Stimulated activated CD8-positive, alpha-beta memory T cell treated with anti-CD3 and anti-CD28 coated beads, Interleukin-4, amount 100 ng/mL, for 4 hours (primary cell): ENCODE results near the gene ZNF576.
"Not testable (repeated sequence)": the region's sequence is repeated elsewhere in the genome, so short reads cannot be mapped to it uniquely, and the experiment has no call there.

Experiments
- DNase-seq, 2 donors: peaks; one replicate each; pipeline ENCODE4 v3.0.0-alpha.2; 2020; ENCODE audit warnings: low read depth in 2 of 2, low spot score in 1 of 2

ZNF576 gene

DNA sequence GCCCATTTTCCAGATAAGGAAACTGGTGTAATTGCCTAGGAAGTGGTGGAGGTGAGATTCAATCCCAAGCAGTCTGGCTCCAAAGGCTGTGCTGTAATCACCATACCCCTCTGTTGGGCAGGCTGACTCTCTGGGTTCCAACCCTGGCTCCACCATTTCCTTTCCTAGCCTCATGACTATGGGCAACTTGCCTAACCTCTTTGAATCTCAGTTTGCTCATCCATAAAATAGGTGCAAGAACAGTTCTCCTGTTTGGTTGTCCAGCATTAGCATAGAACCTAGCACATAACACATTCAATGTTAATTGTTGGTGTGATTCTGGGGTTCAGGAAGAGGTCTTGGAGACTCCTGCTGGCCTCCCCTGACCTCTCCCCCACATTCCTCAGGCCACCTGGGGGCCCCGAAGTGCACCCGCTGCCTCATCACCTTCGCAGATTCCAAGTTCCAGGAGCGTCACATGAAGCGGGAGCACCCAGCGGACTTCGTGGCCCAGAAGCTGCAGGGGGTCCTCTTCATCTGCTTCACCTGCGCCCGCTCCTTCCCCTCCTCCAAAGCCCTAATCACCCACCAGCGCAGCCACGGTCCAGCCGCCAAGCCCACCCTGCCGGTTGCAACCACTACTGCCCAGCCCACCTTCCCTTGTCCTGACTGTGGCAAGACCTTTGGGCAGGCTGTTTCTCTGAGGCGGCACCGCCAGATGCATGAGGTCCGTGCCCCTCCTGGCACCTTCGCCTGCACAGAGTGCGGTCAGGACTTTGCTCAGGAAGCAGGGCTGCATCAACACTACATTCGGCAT lies 2.2 kb downstream of the ZNF576 start:
- no peak for DNase-seq

DNA sequence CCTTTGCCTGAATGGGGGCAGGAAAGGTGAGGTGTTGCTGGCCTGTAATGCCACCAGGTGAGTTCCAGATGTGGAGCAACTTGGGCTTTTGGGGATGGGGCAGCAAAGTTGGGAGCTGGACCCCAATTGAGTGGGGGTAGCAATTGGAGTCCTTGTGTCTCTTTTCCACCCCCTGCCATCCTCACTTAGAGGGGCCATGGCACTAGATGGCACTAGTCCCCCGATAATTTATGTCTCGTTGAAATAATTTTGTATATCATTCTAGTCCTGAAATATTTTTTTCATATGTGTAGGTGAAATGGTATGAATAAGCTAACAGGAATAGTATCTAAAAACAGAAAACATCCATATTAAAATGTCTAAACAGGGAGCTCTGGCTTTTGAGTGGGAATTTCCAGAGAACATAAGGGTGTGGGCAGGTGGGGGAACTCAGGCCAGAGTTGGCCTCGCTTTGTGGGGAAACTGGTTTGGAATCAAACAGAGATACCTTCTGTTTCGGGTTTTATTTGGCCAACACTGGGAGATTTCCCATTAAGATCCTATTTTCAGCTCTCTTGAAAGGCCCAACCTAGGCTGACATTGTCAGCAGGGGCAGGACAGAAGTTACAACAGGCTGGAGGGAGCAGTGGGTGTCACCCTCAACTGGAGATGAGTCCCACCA lies 3.4 kb downstream of the ZNF576 start:
- no peak for DNase-seq

DNA sequence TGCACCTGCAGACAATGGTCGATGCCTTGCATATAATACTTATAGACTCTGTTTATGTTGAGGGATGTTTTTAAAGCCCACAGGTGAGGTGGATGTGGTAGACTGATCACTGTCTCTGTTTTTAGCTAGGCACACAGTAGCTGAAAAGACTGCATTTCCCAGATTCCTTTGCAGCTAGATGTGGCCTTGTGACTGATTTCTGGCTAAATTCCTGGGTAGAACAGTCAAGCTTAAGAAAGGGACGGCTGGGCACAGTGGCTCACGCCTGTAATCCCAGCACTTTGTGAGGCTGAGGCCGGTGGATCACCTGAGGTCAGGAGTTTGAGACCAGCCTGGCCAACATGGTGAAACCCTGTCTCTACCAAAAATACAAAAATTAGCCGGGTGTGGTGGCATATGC lies 3.9 kb downstream of the ZNF576 start:
- DNase-seq, result not testable (repeated sequence)

DNA sequence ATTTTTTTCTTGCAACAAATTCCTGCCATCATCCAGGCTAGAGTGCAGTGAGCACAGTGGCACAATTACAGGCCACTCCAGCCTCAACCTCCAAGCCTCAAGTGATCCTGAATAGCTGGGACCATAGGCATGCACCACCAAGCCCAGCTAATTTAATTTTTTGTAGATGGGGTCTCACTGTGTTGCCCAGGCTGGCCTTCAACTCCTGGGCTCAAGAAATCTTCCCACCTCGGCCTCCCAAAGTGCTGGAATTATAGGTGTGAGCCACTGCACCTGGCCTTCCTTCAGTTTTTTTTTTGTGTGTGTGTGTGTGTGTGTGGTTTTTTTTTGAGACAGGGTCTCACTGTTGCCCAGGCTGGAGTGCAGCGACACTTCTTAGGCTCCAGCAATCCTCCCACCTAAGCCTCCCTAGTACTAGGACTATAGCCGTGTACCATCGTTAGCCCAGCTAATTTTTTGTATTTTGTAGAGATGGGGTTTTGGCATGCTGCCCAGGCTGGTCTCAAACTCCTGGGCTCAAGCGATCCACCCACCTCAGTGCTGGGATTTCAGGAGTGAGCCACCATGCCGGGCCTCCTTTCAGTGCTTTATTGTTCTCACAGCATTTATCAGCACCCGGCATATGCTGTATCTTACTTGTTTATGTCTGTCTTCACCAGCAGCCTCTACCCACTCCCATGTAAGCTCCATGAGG lies 9.6 kb downstream of the ZNF576 start:
- no peak for DNase-seq

DNA sequence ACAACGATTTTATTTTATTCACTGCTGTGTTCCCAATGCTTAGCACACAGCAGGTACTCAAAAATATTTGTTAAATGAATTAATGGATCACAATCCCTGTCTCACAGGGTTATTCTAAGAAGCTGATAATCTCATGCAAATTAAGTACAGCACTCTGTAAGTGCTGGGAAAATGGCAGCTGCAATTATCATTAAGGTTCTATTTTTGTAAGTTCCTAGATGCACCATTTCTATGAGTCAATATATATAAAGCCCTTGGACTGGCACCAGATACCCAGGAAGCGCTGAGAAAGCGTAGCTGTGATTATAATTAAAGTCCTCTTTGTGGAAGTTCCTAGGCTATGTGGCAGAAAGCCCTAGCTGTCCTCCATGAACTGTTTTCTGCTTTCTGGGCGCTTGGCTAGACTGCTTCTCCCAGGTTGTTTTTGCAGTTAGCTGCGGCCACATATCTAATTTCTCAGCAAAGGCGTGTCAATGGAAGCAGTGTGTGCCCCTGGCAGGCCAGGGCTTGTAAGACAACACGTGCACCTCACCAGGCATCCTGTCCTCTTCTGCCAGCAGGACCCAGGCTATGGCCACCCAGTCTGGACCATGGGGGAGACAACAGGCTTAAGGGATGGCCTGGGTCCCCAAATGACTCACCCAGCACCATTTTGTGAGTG lies 10.3 kb downstream of the ZNF576 start:
- no peak for DNase-seq

DNA sequence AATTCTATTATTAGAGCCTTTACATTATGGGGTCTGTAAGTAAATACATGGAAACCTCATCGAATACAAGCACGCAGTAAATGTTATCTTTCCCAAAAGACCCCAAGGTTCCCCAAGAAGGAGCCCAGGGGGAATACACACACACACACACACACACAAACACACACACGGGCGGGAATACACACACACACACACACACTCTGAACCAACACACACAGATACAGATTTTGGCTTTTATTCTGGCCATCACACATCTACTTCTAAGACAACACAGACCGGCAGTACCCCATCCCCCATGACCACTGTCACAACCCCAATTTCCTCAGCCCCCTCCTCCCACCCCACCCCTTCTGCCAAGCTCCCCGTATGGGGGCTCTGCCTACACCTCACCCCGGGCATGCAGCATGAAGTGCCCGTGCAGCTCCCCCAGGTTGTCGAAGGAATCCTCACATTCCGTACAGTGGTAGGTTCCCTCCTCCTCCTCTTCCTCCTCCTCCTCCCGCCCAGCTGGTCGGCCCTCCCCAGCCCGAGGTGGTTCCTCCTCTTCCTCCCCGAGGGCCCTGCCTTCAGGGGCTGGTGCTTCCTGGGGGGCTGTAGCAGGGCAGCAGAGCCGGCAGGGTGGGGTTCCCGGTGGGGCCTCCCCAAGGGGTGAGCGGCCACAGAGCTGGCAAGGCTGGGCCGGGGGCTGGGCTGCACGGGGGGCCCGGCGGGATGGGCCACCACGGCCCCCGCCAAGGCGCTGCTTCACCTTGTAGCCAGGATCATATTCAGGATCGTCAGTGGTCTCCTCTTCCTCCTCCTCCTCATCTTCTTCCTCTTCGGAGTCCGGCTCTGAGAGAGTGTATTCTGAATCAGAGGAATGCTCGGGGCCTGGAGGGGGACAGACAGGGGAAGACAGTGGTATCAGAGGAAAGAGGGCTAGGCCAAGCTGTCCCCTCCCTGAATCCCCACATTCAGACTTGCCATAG lies 11.1 kb downstream of the ZNF576 start:
- no peak for DNase-seq

DNA sequence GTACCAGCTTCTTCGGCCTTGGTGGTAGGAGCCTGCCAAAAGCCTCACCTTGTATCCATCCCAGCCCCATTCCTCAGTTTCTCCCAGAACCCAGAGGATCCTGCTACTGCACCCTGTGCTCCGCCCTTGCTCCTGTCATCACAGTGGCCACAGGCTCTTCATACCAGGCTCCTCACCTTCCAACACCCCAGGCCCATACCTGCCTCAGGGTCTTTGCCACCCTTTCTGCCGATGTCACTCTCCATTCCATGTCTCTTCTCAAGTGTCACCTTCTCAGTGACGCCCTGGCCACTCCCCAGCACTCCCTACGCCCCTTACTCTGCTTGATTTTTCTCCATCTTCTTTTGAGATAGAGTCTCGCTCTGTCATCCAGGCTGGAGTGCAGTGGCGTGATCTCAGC lies 13.5 kb downstream of the ZNF576 start:
- DNase-seq, result no peak

DNA sequence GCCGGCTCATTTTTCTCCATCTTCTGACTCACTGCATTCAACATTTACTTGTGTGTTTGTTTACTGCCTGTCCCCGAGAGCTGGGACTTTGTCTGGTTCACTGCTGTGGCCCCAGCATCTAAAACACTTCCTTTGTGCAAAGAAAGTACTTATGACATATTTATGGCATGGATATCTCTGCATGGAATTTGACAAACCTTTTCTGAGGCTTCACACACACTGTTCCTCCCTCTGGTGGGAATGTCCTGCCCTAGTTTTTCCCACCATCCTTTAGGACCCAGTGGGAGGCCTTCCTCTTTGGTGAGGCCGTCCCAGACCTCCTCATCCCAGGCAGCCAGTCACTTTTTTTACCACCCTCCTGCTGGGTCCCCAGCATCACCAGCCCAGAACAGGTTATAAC lies 14.1 kb downstream of the ZNF576 start:
- no peak for DNase-seq

DNA sequence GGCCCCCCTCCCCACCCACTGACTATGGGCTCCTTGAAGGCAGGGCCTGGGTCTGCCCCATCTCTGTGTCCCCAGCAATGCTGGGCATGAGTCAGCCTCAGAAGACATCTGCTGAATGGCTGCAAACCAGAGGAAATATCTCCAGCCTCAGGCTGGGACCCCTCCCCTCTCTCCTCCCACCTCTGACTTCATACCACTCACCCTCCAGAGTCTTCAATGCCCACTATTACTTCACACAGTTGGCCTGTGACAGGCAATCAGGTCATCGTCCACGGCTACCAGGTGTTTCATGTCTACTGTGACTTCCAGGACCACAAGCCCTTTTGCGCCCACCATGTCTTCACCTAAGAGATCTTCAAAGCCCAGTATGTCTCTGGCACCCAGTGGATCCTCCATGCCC lies 15.4 kb downstream of the ZNF576 start, which contains the start of gene SRRM5:
TSS of gene SRRM5 (plus strand) at position 301 of the 400 bp plus-strand sequence. CDS start at position 335, 34 bp downstream.
- DNase-seq, result no peak

DNA sequence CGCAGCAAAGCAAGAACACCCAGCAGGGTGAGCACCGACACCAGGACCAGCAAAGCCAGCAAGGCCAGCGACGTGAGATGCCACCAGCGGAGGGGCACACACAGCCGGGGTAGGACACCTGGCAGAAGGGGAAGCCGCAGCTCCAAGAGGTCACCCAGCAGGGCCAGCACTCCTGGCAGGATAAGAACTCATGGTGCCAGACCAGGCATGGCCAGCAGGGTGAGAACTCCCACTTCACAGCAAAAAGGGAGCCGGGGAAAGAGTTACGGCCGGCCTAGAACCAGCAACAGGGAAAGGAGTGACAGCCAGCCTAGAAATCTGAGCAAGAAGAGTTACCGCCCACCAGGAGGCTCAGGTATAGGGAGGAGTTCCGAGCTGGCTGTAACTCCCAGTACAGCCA lies 16.0 kb downstream of the ZNF576 start:
- DNase-seq, result no peak

DNA sequence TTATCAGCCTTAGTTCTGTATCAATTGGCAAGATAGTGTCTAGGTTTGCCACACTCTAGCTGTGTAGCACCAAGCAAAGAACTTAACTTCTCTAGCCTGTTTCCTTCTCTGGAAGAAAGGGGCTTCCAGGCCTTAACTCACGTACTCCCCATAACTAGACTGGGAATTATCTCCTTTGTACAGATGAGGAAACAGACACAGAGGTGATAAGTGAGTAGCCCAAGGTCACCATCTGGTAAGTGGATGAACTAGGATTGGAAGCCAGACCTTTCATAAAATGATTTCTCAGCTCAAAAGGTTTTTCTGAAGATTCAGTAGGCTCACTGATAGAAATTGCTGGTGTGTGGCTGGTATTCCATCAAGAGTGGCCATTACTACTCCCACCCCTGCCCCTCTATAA lies 19.9 kb downstream of the ZNF576 start:
- no peak for DNase-seq

DNA sequence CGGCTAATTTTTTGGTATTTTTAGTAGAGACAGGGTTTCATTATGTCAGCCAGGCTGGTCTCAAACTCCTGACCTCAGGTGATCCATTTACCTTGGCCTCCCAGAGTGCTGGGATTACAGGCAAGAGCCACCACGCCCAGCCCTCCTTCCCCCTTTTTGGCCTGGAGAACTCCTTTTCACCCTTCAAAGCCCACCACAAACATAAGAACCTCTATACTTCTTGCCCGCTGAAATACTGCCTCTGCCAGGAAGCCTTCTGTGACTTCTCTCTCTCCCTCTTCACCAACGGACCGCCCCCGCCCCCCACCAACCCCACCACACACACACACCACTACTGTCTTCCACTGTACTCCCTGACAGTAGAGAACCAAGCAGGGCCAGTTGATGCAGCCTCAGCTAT lies 20.6 kb downstream of the ZNF576 start:
- no peak for DNase-seq

DNA sequence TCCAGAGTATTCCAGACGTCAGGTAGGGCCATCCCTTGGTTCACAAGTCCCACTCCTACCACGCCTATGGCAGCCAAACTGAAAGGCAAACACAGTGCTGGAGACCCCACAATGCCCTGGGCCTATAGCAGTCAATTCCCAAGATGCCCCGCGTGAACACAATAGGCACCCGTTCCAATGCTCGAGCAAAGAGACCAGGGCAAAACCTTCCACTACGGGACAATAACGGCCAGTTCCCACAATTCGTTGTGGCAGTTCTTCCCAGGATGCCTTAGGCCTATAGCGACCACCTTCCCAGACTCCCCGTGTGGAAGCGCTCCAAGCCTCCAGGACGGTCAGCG lies 22.5 kb downstream of the ZNF576 start:
- no peak for DNase-seq

DNA sequence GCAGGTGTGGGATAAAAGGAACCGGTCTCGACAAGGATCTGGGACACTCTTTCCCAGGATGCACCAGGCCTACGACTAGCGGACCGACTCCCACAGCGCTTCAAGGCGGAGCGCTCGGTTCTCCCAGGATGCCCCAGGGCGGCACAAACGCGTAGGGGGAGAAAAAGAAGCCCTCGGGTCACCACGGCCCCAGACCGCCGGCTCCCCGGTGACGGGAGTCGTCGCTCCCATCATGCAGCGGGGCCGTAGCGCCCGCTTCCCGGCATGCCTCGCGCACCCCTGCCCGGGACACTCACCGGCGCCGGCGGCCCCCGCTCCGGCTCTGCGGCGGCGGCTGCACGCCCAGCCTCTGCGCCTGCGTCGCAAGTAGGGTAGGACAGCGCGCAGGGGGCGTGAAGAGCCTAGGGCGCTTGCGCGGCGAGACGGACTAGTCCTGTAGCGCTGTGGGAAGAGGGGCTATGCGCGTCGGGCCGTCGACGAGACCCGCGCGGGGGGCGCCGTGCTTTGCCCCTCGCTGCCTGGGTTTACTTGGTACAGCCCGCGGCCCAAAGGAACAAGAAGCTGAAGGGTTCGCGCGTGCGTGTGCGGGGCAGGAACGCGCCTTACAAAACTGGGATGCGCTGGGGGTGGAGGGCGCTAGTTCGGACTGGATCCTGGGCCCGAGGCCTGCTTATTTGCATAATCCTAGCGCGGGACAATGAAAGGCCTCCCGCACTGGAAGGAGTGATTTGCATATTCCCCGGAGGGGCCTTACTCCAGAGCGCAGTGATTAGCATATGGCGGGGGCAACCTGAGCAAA lies 23.1 kb downstream of the ZNF576 start, which contains the start of gene ZNF428:
TSS of gene ZNF428 (minus strand) at position 368 of the 799 bp plus-strand sequence. CDS start 5,325 bp downstream, outside the sequence.
- peak; percentile 60 to 77 for DNase-seq

DNA sequence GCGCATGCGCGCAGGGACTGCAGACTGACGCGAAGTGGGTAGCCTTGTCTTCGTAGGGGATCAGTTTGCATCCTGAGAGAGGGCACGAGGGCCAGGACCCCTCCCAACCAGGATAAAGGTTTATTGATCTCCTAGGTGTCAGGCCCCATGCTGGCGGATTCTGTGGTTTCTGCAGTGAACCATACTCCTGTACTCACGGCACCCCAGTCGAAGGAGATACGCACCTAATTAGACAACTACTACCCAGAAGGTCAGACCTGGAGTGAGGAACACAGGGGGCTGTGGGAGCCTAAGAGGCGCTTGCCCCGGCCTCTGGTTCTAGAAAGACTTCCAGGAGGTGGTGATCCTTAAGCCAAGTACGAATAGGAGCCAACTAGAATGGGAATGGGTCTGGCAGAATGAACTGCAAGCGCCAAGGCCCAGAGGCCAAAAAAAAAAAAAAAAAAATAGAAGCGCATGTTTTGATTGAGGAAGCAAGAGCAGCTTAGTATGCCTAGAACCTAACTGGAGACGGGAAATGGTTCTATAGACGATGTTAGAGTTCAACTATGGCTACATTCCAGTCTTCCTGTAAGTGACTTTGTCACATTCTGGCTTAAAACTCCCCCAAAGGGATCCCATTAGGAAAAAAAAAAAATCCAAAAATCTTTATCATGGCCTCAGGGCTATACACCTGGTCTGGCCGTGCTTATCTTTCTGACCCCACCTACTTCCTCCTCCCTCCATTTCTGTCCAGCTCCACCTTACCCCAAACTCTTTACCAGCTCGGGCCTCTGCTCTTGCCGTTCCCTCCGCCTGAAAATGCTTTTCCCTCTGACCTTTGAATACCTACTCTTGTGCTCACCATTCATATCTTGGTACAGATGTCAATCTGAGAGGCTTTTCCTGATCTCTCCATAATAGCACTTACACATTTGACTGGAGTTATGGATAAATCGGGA lies 23.9 kb downstream of the ZNF576 start:
- peak in 1 of 2 donors; percentile 76 for DNase-seq

DNA sequence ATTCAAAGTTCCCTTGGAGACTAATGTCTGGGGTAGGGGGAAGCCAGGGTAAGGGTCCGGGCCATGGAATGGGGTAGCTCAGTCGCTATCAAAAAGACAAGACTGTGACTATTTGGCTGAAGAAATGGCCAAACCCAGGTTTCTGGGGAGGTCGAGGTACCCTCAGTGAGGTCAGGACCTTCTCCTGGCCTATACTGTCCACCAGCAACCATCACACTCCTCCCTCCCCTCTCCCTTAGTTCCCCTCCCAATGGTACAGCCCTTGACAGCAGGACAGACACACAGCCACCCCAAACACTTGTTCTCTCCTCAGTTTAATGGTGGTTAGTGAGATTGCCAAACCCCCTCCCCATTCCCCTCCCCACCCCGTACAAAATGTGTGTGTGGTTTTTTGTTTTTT lies 25.7 kb downstream of the ZNF576 start:
- no peak for DNase-seq

DNA sequence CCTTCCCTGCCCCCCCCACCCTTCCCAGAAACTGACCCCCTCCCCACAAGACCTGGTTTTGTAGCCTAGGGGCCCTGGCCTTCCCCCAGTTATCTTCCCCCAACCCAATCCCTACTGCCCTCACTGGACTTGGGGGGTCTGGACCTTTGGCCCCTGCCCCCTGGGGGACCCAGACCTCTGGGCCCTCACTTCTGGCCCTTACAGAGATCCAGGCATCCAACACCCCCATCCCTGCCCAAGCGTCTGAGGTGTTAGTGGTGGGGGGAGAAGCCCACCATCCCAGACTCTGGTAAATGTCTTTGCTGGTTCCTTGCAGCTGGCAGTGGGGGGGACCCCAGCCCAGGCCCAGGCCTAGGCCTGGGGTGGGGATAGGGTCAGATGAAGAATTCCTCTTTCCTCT lies 26.6 kb downstream of the ZNF576 start:
- DNase-seq, result no peak

DNA sequence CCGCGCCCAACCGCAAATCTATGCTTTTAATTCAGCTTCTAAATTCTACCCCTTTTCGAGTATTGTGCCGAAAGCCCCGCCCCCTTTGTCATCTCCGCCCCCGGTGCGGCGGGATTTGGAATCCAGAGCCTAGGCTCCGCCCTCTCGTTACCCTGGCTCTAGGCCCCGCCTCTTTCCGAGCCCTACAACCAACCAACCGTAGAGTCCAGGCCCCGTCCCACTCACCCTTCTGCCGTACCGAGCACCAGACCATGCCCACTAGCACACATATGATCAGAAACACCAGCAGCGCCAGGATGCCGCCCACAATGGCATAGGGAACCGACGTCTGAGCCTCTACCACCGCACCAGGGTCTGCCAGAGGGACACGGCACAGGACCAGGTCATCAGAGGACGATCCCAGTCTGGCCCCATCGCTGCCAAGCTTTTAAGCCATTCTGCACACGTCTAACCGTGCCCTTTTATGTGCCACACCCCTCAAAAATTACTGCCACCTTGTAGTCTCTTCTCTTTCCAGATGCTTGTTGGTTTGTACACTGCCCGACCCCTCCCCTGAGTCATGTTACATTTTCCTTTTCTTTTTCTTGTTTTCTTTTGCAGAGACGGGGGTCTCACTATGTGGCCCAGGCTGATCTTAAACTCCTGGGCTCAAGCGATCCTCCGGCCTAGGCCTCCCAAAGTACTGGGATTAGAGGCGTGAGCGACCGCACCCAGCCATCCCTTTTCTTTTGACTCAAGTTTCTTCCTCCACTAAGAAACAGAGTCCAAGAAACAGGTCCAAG lies 27.7 kb downstream of the ZNF576 start:
- no peak for DNase-seq
